Rectal smooth muscle tissue (tissue), 1 donor: ENCODE results near the gene CFTR.
"Not testable (repeated sequence)": the region's sequence is repeated elsewhere in the genome, so short reads cannot be mapped to it uniquely, and the experiment has no call there.

Source experiments
- H3K27ac ChIP-seq: one replicate; pipeline ENCODE4 v1.7.0; 2013; ENCODE audit warnings: low read depth, low read length, inconsistent platforms
- H3K27me3 ChIP-seq: one replicate; pipeline ENCODE4 v1.7.0; 2013; ENCODE audit warnings: low read length; ENCODE audit not compliant: control insufficient read depth, insufficient read depth
- H3K36me3 ChIP-seq: one replicate; pipeline ENCODE4 v1.7.0; 2013; ENCODE audit warnings: low read length; ENCODE audit not compliant: control insufficient read depth, insufficient read depth
- H3K4me1 ChIP-seq: one replicate; pipeline ENCODE4 v1.7.0; 2013; ENCODE audit warnings: low read length; ENCODE audit not compliant: control insufficient read depth, insufficient read depth
- H3K4me3 ChIP-seq: one replicate; pipeline ENCODE4 v1.7.0; 2013; ENCODE audit warnings: low read length
- H3K9ac ChIP-seq: one replicate; pipeline ENCODE4 v1.7.0; 2013; ENCODE audit warnings: low read length

CFTR gene

DNA sequence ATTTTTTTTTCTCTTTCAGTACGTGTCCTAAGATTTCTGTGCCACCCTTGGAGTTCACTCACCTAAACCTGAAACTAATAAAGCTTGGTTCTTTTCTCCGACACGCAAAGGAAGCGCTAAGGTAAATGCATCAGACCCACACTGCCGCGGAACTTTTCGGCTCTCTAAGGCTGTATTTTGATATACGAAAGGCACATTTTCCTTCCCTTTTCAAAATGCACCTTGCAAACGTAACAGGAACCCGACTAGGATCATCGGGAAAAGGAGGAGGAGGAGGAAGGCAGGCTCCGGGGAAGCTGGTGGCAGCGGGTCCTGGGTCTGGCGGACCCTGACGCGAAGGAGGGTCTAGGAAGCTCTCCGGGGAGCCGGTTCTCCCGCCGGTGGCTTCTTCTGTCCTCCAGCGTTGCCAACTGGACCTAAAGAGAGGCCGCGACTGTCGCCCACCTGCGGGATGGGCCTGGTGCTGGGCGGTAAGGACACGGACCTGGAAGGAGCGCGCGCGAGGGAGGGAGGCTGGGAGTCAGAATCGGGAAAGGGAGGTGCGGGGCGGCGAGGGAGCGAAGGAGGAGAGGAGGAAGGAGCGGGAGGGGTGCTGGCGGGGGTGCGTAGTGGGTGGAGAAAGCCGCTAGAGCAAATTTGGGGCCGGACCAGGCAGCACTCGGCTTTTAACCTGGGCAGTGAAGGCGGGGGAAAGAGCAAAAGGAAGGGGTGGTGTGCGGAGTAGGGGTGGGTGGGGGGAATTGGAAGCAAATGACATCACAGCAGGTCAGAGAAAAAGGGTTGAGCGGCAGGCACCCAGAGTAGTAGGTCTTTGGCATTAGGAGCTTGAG is at the start of gene CFTR:
Gene CFTR, plus strand, starts transcription at position 801 of the 830 bp plus-strand sequence. CDS start 70 bp downstream, outside the sequence.
- Histone ChIP-seq H3K27me3 (no peaks in the 10 kb centered on the region), H3K36me3 (no peaks in the 10 kb centered on the region), H3K4me1 (no peaks in the 10 kb centered on the region), H3K27ac (no peak within 1 kb of the TSS), H3K9ac (peak within 1 kb of the TSS; percentile 26), H3K4me3 (peak within 1 kb of the TSS; percentile 63)

DNA sequence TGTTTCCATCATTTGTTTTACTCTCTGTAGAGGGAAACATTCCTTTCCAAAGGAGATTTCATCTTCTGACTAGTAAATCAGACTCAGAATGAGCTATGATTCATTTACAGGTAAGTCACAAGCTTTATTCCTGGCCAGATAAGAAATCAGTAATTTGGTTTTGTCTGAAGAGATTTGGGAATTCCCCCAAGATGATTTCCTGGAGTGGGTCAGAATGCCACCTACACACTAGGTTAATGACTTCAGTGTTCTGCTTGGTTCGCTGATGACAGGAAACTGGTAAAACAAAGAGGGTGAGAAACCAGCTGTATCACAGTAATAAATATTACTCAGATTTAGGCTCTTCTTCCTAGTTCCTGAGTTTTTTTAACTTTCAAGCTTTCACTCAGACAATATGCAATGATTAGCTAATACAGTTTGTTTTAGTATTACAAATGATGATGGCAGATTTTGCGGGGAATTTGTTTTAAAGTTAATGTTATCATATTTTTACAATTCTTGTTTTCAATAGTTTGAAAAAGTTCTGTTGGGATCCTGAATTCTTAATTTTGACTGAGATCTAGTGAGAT is 44.3 kb upstream of the CFTR start:
- Histone ChIP-seq H3K27ac (no peak overlapping the region), H3K4me3 (no peak overlapping the region), H3K36me3 (no peaks in the 10 kb centered on the region), H3K27me3 (no peaks in the 10 kb centered on the region), H3K4me1 (no peaks in the 10 kb centered on the region), H3K9ac (no peak overlapping the region)

DNA sequence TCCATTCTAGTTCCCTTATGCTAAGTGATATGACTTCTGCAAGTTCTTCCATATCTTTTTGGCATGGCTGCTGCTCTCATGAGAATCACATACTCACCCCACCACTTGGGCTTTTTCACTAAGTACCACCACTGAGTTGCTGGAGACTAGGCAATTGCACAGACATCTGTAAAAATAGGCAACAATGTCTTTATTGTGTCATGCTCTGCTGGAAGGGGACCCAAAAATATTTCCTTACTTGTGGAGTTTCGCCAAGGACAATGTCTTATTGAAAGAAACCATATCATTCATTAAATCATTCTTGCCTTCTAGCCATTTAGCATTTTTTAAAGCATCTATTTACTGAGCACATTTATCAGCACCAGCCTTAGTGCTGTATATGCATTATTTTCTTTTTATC is 35.2 kb upstream of the CFTR start:
- no peak overlapping the region for H3K9ac ChIP-seq
- H3K27me3 ChIP-seq, result no peaks in the 10 kb centered on the region
- no peak overlapping the region for H3K4me3 ChIP-seq
- no peaks in the 10 kb centered on the region for H3K4me1 ChIP-seq
- H3K36me3 ChIP-seq, result no peaks in the 10 kb centered on the region
- no peak overlapping the region for H3K27ac ChIP-seq

DNA sequence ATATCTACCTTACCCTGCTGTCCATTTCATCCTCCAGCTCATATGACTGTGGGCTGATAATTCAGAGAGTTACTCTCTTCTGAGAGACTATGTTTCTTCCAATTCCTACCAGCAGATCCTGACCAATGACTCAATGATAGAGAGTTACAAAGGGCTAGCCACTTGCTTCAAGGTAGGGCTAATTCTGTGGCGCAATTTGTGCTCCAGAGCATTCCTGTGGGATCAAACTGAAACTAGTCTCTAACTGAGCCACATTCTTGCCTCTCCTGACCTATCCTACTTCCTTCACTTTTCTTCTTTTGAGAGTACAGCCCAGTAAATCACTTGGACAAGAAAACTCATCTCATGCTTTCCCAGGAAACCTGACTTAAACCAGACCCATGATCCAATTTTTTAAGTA is 34.6 kb upstream of the CFTR start:
- H3K4me3 ChIP-seq, result no peak overlapping the region
- no peaks in the 10 kb centered on the region for H3K36me3 ChIP-seq
- no peak overlapping the region for H3K9ac ChIP-seq
- H3K27me3 ChIP-seq, result no peaks in the 10 kb centered on the region
- H3K27ac ChIP-seq, result no peak overlapping the region
- H3K4me1 ChIP-seq, result no peaks in the 10 kb centered on the region

DNA sequence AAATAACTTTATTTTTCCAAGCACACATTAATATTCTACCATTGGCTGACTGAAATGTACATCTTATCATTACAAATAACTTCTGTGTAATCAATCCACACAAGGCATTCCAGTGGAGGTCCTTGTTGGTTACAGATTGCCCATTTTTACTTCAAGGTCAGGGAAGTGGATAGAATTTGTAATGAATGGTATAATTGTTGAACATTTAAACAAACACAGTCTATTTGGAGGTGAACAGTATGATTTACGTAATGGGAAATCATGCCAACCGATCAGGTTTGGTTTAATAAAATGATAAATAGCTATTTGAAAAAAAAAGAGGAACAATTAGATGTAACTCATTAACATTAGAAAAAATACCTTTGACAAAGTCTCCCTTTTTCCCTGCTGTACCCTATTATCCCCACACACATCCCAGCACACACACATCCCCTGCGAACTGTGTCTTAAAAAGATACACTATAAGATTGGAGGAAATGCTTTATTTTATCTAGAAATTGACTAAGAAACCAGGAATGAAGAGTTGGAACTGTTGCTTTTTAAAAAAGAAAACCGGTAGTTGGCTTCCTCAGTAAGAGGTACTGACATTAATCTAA is 33.5 kb upstream of the CFTR start:
- H3K4me1 ChIP-seq, result no peaks in the 10 kb centered on the region
- H3K4me3 ChIP-seq, result no peak overlapping the region
- no peaks in the 10 kb centered on the region for H3K36me3 ChIP-seq
- no peak overlapping the region for H3K27ac ChIP-seq
- no peak overlapping the region for H3K9ac ChIP-seq
- no peaks in the 10 kb centered on the region for H3K27me3 ChIP-seq

DNA sequence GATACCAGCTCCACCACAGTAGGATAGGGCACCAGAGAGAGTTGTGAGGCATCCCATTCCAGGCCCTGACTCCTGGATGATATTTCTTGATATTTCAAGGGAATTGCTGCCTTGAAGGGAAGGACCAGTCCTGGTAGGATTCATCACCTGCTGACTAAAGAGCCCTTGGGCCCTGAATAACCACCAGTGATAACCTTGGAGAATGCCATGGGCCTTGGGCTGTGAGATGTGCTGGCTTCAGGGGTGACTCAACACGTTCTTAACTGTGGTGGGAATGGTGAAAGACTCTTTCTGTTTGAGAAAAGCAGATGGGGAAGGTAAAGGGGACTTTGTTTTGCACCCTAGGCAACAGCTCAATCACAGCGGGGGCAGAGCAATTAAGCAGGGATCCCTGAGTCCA is 31.2 kb upstream of the CFTR start:
- Histone ChIP-seq H3K4me3 (no peak overlapping the region), H3K4me1 (no peaks in the 10 kb centered on the region), H3K27ac (no peak overlapping the region), H3K9ac (no peak overlapping the region), H3K27me3 (no peaks in the 10 kb centered on the region), H3K36me3 (no peaks in the 10 kb centered on the region)

DNA sequence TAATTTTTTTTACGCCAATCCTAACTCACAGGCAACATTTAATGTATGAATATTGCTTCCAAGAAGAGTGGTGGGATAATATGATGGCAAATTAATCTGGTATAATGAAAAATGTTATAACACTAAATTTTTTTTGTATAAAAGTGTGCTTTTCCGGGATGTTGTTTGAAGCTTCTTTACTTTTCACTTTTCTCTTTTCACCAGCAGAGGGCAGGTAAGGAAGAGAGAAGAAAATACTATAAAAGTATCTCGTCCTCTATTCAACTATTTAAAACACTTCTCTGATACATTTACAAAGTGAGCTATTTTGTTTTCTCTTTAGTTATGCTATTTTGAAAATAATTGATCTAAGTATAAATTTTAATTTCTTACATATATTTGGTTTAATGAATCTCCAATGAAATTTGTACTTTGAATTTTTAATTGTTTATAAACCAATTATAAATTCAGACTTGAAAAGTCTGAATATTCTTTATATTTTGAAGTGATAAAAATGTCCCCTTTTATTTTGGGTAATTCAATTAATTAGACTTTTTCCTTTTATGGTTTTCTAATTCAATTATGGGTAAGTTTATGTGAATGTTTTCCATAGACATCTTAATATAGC is 20.7 kb upstream of the CFTR start:
- H3K4me3 ChIP-seq, result no peak overlapping the region
- no peaks in the 10 kb centered on the region for H3K36me3 ChIP-seq
- no peaks in the 10 kb centered on the region for H3K27me3 ChIP-seq
- H3K4me1 ChIP-seq, result no peaks in the 10 kb centered on the region
- no peak overlapping the region for H3K9ac ChIP-seq
- no peak overlapping the region for H3K27ac ChIP-seq

DNA sequence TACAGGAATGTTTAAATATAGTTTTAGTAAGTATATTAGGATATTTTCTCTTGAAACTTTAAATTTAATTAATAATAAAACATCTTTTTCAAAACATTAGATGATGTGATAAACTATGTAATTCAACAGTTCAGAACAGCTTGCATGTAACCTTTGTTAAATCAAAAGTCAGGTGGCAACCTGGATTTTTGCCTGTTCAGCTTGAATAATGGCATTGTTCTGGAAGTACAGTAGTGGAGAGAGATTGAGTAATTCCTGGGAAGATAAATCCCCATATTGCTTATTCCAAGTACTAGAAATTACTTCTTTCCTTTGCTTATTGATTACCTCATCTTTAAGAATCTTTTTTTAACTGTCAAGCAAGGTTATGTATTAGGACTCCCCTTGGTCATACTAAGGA is 20.1 kb upstream of the CFTR start:
- Histone ChIP-seq H3K9ac (no peak overlapping the region), H3K4me3 (no peak overlapping the region), H3K36me3 (no peaks in the 10 kb centered on the region), H3K27ac (no peak overlapping the region), H3K4me1 (no peaks in the 10 kb centered on the region), H3K27me3 (no peaks in the 10 kb centered on the region)

DNA sequence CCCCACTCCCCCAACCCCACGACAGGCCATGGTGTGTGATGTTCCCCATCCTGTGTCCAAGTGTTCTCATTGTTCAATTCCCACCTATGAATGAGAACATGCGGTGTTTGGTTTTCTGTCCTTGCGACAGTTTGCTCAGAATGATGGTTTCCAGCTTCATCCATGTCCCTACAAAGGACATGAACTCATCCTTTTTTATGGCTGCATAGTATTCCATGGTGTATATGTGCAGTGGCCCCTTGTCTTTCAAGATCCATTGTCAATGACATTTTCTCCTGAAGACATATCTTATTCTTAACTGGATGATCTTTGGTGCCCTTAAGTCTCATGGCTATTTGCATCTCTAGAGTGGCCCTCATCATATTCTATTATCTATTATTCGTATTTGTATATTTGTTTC is 19.0 kb upstream of the CFTR start:
- not testable (repeated sequence) for H3K9ac ChIP-seq, H3K4me1 ChIP-seq, H3K27me3 ChIP-seq, H3K27ac ChIP-seq, H3K36me3 ChIP-seq, H3K4me3 ChIP-seq

DNA sequence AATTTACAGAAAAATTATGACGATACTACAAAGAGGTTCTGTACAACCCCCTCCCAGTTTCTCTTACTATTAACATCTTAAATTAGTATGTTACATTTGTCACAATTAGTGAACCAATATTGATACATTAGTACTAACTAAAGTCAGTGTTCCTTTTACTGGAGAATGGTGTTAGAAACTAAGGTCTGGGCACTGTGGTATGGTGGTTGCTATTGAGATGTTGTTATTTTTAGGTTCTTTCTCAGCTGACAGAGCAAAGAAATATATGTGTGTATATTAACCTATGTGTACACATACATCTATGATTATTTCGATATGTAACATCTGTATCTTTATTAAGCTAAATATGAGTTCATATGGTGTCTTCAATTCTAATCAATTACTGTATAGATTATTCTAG is 11.7 kb upstream of the CFTR start:
- no peaks in the 10 kb centered on the region for H3K36me3 ChIP-seq
- no peaks in the 10 kb centered on the region for H3K4me1 ChIP-seq

DNA sequence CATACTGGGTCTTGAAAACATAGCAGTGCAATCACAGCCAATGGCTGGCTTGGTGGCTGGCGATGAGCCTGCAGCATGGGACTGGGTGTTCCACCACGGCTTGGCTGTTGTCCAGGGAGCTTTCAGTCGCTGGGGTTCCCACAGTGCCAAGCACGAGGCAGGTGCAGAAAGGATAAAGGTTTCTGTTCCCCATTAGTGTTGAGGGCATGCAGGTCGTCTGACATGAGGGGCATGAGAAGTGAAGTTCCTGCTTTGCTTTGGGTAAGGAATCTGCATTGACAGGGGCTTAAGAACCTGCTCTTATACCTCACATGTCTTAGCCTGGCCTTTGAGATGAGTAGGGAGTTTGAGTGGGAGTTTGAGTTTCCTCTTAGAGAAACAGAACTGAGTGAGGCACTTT is 9.0 kb upstream of the CFTR start:
- Histone ChIP-seq H3K4me1 (no peaks in the 10 kb centered on the region), H3K9ac (no peak overlapping the region), H3K36me3 (no peaks in the 10 kb centered on the region), H3K27ac (no peak overlapping the region), H3K27me3 (no peaks in the 10 kb centered on the region), H3K4me3 (no peak overlapping the region)

More for the DNA sequence above, 11.7 kb upstream of the CFTR start:
- Histone ChIP-seq H3K9ac (no peak overlapping the region), H3K4me3 (no peak overlapping the region), H3K27ac (no peak overlapping the region), H3K27me3 (no peaks in the 10 kb centered on the region)

DNA sequence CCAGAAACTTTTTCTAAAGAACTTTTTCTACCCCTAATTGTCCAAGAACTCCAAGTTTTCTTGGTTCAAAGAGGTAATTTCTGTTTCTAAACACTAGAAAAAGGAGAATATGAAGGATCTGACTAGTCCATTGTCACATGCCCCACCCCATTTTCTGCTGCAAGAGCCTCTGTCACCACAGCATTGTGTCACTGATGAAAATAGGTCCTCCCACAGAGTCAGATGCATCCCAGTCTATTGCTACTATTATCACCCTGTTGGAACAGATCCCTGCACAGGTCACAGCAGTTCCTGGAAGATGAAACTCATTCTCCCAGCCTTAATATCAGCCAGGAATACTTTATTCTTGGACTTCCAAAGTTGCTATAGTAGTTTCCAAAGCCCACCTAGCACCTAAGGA is 7.5 kb upstream of the CFTR start:
- H3K4me1 ChIP-seq, result no peaks in the 10 kb centered on the region
- no peaks in the 10 kb centered on the region for H3K27me3 ChIP-seq
- no peak overlapping the region for H3K27ac ChIP-seq
- H3K4me3 ChIP-seq, result no peak overlapping the region
- H3K36me3 ChIP-seq, result no peaks in the 10 kb centered on the region
- no peak overlapping the region for H3K9ac ChIP-seq
